PC-3 (cell line): Measurements from ENCODE around the gene PPARG.

ENCODE experiments used
- EZH2phosphoT487 ChIP-seq: fragments of 300-600 bp; sonication (generic); IDR thresholded peaks from 2 replicates; pipeline ENCODE4 v1.6.1; 2018; ENCODE audit warnings: mild to moderate bottlenecking, antibody characterized with exemption, low read length, borderline replicate concordance
- TF ChIP-seq, protein P1 (sequence below): fragments of 300-600 bp; sonication (generic); conservative IDR thresholded peaks from 2 replicates; pipeline ENCODE4 v1.5.1; 2017; ENCODE audit warnings: antibody characterized with exemption, low read depth, mild to moderate bottlenecking, low read length

DNA sequence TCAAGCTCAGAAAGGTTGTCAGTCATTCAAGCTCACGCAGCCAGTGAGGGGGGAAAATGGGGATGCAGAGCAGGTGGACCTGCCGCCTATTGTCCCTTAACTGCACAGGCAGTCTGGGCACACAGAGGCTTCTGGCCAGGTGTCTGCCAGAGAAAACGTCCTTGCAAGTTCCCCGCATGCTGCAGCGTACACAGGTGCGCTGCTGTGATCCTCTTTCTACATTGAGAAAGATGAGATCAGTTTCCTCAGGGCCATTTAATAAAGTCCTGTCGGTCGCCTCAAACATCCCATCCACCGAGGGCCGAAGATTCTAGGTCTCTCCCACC is 195.0 kb downstream of the PPARG start:
- TF ChIP-seq, protein P1, sequence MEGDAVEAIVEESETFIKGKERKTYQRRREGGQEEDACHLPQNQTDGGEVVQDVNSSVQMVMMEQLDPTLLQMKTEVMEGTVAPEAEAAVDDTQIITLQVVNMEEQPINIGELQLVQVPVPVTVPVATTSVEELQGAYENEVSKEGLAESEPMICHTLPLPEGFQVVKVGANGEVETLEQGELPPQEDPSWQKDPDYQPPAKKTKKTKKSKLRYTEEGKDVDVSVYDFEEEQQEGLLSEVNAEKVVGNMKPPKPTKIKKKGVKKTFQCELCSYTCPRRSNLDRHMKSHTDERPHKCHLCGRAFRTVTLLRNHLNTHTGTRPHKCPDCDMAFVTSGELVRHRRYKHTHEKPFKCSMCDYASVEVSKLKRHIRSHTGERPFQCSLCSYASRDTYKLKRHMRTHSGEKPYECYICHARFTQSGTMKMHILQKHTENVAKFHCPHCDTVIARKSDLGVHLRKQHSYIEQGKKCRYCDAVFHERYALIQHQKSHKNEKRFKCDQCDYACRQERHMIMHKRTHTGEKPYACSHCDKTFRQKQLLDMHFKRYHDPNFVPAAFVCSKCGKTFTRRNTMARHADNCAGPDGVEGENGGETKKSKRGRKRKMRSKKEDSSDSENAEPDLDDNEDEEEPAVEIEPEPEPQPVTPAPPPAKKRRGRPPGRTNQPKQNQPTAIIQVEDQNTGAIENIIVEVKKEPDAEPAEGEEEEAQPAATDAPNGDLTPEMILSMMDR = no peak
- no peak for TF ChIP-seq EZH2phosphoT487
